ENCODE data around the gene BACE1.

DNA sequence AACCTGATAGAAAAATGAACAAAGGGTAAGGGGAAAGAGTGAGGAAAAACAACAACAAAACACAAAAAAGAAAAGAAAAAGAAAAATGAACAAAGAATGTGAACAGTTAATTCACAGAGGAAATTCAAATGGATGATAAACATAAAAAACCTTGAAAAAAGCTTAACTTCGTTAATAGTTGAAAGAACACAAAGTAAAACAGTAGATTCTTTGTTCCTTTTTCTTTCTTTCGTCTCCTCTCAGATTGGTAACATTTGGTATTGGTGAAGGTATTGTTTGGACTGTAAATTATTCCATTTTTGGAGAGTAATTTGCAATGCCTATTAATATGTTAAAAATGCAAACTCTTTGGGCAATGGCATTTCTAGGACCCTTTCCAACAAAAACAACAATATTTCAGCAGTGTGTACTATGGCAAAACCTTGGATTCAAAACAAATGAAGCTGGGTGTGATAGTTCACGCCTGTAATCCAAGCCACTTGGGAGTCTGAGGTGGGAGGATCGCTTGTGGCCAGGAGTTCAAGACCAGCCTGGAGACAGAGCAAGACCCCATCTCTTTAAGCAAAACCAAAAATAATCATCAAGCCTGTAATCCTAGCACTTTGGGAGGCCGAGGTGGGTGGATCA lies 3.3 kb upstream of the BACE1 start:
- TF ChIP-seq STAT3 (IDR thresholded peaks at IDR 0.05; ENCODE audit: low read depth, low read length) (no peak), CTCF (IDR thresholded peaks at IDR 0.05 in 2 of 3, conservative IDR thresholded peaks at IDR 0.05 in 1 of 3; ENCODE audit: control insufficient read depth in 2 of 3, extremely low read depth in 1 of 3, insufficient read depth in 1 of 3, low read depth in 3 of 3, low read length in 3 of 3) (no peak), EZH2 (IDR thresholded peaks at IDR 0.05; ENCODE audit: borderline replicate concordance, control insufficient read depth, low read depth, low read length) (no peak)

Data from GM12878 (cell line).